Caco-2 (cell line): ENCODE data around the gene RUFY2. TPM values are rescaled to one million over a fixed set of nuclear protein-coding genes. Genes with fewer than 3 reads are reported as not detected.

Experiments used
- BruUV-seq: library from RNA; stranded (reverse); fragments of 400-500 nt; replicated peaks from 2 replicates; lab custom pipeline; 2021; lab: Mats Ljungman, UMichigan
- CTCF ChIA-PET: fragments of 300-600 bp; sonication (Branson Sonifier 250); formaldehyde crosslinking; loops from one replicate; lab custom pipeline; 2022; ENCODE audit warnings: antibody characterized with exemption; lab: Charles Lee
- POLR2A ChIA-PET: fragments of 300-600 bp; sonication (Branson Sonifier 250); formaldehyde crosslinking; loops from one replicate; lab custom pipeline; 2022; ENCODE audit warnings: antibody characterized with exemption; lab: Charles Lee
- DNase-seq, 2 experiments: peaks; one replicate each; pipeline versions ENCODE4 v3.0.0 to v3.0.0-alpha.2; 2020 to 2022
- H3K27me3 ChIP-seq: replicated peaks from 2 replicates; pipeline ENCODE4 v1.6.0; 2011; ENCODE audit warnings: low read length; ENCODE audit not compliant: control insufficient read depth, insufficient read depth
- H3K36me3 ChIP-seq: 2 replicates; pipeline ENCODE4 v1.5.1; 2011; ENCODE audit warnings: low read length; ENCODE audit not compliant: control insufficient read depth, insufficient read depth
- H3K4me1 ChIP-seq: fragments of 250-450 bp; sonication (Bioruptor Pico); 2 replicates; pipeline ENCODE4 v1.5.1; 2020; ENCODE audit warnings: mild to moderate bottlenecking
- H3K4me3 ChIP-seq: 2 replicates; pipeline ENCODE4 v1.5.1; 2011; ENCODE audit warnings: low read depth, mild to moderate bottlenecking, control low read depth, low read length
- H3K9me3 ChIP-seq: fragments of 250-450 bp; sonication (Bioruptor Pico); 2 replicates; pipeline ENCODE4 v1.5.1; 2020; ENCODE audit warnings: mild to moderate bottlenecking, moderate library complexity
- H3K27ac Mint-ChIP-seq: one replicate; pipeline ENCODE4 v1.8.0; 2022; ENCODE audit warnings: mixed read lengths; ENCODE audit not compliant: unreplicated experiment
- H3K27me3 Mint-ChIP-seq: one replicate; pipeline ENCODE4 v1.8.0; 2022; ENCODE audit warnings: mixed read lengths; ENCODE audit not compliant: insufficient read depth, unreplicated experiment
- H3K36me3 Mint-ChIP-seq: one replicate; pipeline ENCODE4 v1.8.0; 2022; ENCODE audit warnings: mild to moderate bottlenecking, mixed read lengths; ENCODE audit not compliant: insufficient read depth, unreplicated experiment
- H3K4me1 Mint-ChIP-seq: one replicate; pipeline ENCODE4 v1.8.0; 2022; ENCODE audit warnings: low read depth, mixed read lengths; ENCODE audit not compliant: unreplicated experiment
- H3K4me3 Mint-ChIP-seq: one replicate; pipeline ENCODE4 v1.8.0; 2022; ENCODE audit warnings: mild to moderate bottlenecking, moderate library complexity, mixed read lengths; ENCODE audit not compliant: unreplicated experiment
- H3K9me3 Mint-ChIP-seq: one replicate; pipeline ENCODE4 v1.8.0; 2022; ENCODE audit warnings: mixed read lengths; ENCODE audit not compliant: unreplicated experiment
- intact Hi-C: fragments of 100-400 bp; cut with micrococcal nuclease; formaldehyde crosslinking; loops from one replicate; pipeline ENCODE4 v1.10.0; 2022; ENCODE audit not compliant: unreplicated experiment
- total RNA-seq: library from RNA; stranded (reverse); gene quantifications from 2 replicates; pipeline ENCODE4 v1.2.3, GENCODE V29; 2022
- TF ChIP-seq, protein P1 (sequence below), 2 experiments: fragments of 200-600 bp in 1 of 2; IDR thresholded peaks; 1 replicate in 1 of 2; 2 replicates in 1 of 2; pipeline versions ENCODE4 v1.5.1 to v1.8.0; 2011 to 2022; ENCODE audit warnings: antibody characterized with exemption in 1 of 2, control low read depth in 1 of 2, inconsistent platforms in 1 of 2, low read depth in 1 of 2, low read length in 1 of 2, mild to moderate bottlenecking in 1 of 2, moderate library complexity in 1 of 2; ENCODE audit not compliant: insufficient read depth in 1 of 2, severe bottlenecking in 1 of 2, unreplicated experiment in 1 of 2

The RUFY2 gene
- total RNA-seq, 1 experiment from 2014 or later, result 44.0 TPM

DNA sequence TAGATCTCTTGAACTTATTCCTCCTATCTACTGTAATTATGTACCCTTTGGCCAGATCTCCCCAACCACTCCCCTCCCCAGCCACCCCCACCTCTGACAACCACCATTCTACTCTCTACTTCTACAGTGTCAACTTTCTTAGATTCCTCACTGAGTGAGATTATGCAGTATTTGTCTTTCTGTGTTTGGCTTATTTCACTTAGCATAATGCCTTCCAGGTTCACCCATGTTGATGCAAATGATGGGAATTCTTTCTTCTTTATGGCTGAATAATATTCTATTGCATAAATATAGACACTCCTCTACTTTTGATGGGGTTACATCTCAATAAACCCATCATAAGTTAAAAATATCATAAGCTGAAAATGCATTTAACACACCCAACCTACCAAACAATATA lies 96.5 kb downstream of the RUFY2 start:
- no peak overlapping the region for H3K27ac Mint-ChIP-seq

DNA sequence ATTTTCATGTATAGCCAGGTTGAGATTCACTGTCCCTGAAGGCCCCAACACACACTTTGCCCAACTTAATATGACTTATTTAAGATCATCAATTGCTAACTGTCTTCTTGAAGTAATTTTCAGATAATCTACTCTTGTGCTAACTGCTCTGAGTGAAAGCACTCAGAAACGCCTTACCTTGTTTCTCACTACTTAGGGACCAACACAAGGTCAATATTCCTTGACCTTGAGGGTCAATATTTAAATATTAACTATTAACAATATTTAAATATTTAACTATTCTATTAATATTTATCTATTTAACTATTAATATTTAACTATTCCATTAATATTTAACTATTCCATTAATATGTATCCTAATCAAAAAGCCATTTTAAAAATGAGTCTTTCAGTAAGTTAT lies 101.2 kb downstream of the RUFY2 start:
- no peak for DNase-seq
- Mint-ChIP-seq H3K36me3 (no peaks in the 10 kb centered on the region), H3K27ac (no peak overlapping the region), H3K9me3 (no peaks in the 10 kb centered on the region), H3K4me3 (no peak overlapping the region), H3K4me1 (peaks cover 23% of the 10 kb centered on the region), H3K27me3 (no peaks in the 10 kb centered on the region)
- no peaks in the 10 kb centered on the region for H3K27me3 ChIP-seq
- ChIA-PET POLR2A (no interaction called here), CTCF (interaction anchor here (2.0 kb wide), 1 partner anchor 93 kb away, joined by 7 read pairs; no protein-coding TSS in a partner anchor)
- TF ChIP-seq, protein P1, sequence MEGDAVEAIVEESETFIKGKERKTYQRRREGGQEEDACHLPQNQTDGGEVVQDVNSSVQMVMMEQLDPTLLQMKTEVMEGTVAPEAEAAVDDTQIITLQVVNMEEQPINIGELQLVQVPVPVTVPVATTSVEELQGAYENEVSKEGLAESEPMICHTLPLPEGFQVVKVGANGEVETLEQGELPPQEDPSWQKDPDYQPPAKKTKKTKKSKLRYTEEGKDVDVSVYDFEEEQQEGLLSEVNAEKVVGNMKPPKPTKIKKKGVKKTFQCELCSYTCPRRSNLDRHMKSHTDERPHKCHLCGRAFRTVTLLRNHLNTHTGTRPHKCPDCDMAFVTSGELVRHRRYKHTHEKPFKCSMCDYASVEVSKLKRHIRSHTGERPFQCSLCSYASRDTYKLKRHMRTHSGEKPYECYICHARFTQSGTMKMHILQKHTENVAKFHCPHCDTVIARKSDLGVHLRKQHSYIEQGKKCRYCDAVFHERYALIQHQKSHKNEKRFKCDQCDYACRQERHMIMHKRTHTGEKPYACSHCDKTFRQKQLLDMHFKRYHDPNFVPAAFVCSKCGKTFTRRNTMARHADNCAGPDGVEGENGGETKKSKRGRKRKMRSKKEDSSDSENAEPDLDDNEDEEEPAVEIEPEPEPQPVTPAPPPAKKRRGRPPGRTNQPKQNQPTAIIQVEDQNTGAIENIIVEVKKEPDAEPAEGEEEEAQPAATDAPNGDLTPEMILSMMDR (IDR thresholded peaks at IDR 0.05; ENCODE audit: insufficient read depth in 1 of 2, low read depth in 1 of 2, low read length in 1 of 2, severe bottlenecking in 1 of 2, unreplicated experiment in 1 of 2), result no peak
- no peaks in the 10 kb centered on the region for H3K9me3 ChIP-seq
- H3K4me3 ChIP-seq, result no peak overlapping the region
- intact Hi-C loops, result loop anchor here (1.0 to 10.0 kb wide), 2 partner anchors 25 to 521 kb away; no protein-coding TSS in a partner anchor
- H3K4me1 ChIP-seq, result peaks cover 24% of the 10 kb centered on the region
- H3K36me3 ChIP-seq, result no peaks in the 10 kb centered on the region
- no TSS peak for BruUV-seq

More for the DNA sequence above, 96.5 kb downstream of the RUFY2 start:
- TF ChIP-seq, protein P1 (IDR thresholded peaks at IDR 0.05; ENCODE audit: insufficient read depth in 1 of 2, low read depth in 1 of 2, low read length in 1 of 2, severe bottlenecking in 1 of 2, unreplicated experiment in 1 of 2), result no peak
- no peak for DNase-seq
- ChIA-PET CTCF (no interaction called here), POLR2A (no interaction called here)
- Mint-ChIP-seq H3K36me3 (no peaks in the 10 kb centered on the region), H3K4me3 (no peak overlapping the region), H3K4me1 (peaks cover 13% of the 10 kb centered on the region), H3K27me3 (no peaks in the 10 kb centered on the region), H3K9me3 (peaks cover 3% of the 10 kb centered on the region)
- intact Hi-C loops, result no loop called here
- no peaks in the 10 kb centered on the region for H3K27me3 ChIP-seq
- no peaks in the 10 kb centered on the region for H3K36me3 ChIP-seq
- no peak overlapping the region for H3K4me3 ChIP-seq
- no peaks in the 10 kb centered on the region for H3K9me3 ChIP-seq
- peaks cover 16% of the 10 kb centered on the region for H3K4me1 ChIP-seq
- BruUV-seq, result no TSS peak

DNA sequence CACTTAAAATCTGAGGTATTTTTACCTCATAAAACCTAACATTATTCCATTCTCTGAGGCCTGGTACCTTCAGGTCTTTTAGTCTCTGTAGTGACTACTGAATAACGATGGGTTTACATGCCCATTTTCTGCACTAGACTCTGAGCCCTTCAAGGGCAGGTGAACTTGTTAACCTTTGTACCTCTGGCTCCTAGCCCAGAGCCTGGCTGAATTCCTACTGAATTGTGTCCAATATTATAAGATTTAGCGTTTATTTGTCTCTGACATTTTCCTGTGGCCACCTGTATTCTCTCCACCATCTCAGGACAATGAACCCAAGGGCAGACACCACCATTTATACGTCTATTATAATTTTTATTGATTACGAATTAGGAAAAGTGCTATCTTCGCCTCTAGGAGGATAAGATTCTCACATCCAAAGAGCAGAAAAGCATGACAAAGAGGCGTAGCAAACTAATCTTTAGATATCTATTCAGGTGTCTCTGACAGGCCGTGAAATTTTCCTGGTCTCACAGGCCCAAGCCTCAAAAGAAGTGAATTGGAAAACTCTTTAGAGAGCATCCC lies 103.1 kb downstream of the RUFY2 start:
- Histone ChIP-seq H3K9me3 (no peaks in the 10 kb centered on the region), H3K36me3 (no peaks in the 10 kb centered on the region), H3K4me3 (no peak overlapping the region), H3K4me1 (peaks cover 24% of the 10 kb centered on the region), H3K27me3 (no peaks in the 10 kb centered on the region)
- Mint-ChIP-seq H3K9me3 (no peaks in the 10 kb centered on the region), H3K27ac (no peak overlapping the region), H3K4me3 (no peak overlapping the region), H3K36me3 (no peaks in the 10 kb centered on the region), H3K27me3 (no peaks in the 10 kb centered on the region), H3K4me1 (peaks cover 23% of the 10 kb centered on the region)
- ChIA-PET CTCF (interaction anchor here (0.9 kb wide), 1 partner anchor 73 kb away, joined by 3 read pairs; no protein-coding TSS in a partner anchor), POLR2A (no interaction called here)
- TF ChIP-seq, protein P1 (IDR thresholded peaks at IDR 0.05; ENCODE audit: insufficient read depth in 1 of 2, low read depth in 1 of 2, low read length in 1 of 2, severe bottlenecking in 1 of 2, unreplicated experiment in 1 of 2), result no peak
- intact Hi-C loops, result loop anchor here (5.0 to 10.0 kb wide), 2 partner anchors 72 to 519 kb away; partner anchors contain the start of gene ATOH7
- no TSS peak for BruUV-seq
- no peak for DNase-seq
